Neutrophil (primary cell): Measurements from ENCODE around the gene BFSP1.

Experiments
- H3K27ac ChIP-seq: fragments of 200-600 bp; sonication (generic); 2 replicates; pipeline ENCODE4 v1.5.1; 2016; ENCODE audit warnings: mild to moderate bottlenecking, moderate library complexity
- H3K27me3 ChIP-seq: fragments of 200-600 bp; sonication (generic); 2 replicates; pipeline ENCODE4 v1.6.0; 2016; ENCODE audit warnings: mild to moderate bottlenecking
- H3K36me3 ChIP-seq: fragments of 200-600 bp; sonication (generic); 2 replicates; pipeline ENCODE4 v1.5.1; 2017
- H3K4me1 ChIP-seq, 2 experiments: fragments of 200-600 bp in 1 of 2; sonication (generic) in 1 of 2; 1 replicate in 1 of 2; 2 replicates in 1 of 2; pipeline versions ENCODE4 v1.5.1 to v1.6.1; 2013 to 2016; ENCODE audit warnings: low read depth in 1 of 2, low read length in 1 of 2, mild to moderate bottlenecking in 1 of 2, moderate library complexity in 1 of 2; ENCODE audit not compliant: control insufficient read depth in 1 of 2, insufficient read depth in 1 of 2
- H3K4me3 ChIP-seq, 2 experiments: fragments of 200-600 bp in 1 of 2; sonication (generic) in 1 of 2; 1 replicate in 1 of 2; 2 replicates in 1 of 2; pipeline ENCODE4 v1.5.1; 2013 to 2016; ENCODE audit warnings: low read depth in 1 of 2, low read length in 1 of 2, mild to moderate bottlenecking in 1 of 2, moderate library complexity in 1 of 2
- H3K9me3 ChIP-seq: fragments of 200-600 bp; sonication (generic); 2 replicates; pipeline ENCODE4 v1.5.1; 2016
- TF ChIP-seq, protein P1 (sequence below): fragments of 200-600 bp; sonication (generic); IDR thresholded peaks from 2 replicates; pipeline ENCODE4 v1.5.1; 2016; ENCODE audit warnings: antibody characterized with exemption

The BFSP1 gene

DNA sequence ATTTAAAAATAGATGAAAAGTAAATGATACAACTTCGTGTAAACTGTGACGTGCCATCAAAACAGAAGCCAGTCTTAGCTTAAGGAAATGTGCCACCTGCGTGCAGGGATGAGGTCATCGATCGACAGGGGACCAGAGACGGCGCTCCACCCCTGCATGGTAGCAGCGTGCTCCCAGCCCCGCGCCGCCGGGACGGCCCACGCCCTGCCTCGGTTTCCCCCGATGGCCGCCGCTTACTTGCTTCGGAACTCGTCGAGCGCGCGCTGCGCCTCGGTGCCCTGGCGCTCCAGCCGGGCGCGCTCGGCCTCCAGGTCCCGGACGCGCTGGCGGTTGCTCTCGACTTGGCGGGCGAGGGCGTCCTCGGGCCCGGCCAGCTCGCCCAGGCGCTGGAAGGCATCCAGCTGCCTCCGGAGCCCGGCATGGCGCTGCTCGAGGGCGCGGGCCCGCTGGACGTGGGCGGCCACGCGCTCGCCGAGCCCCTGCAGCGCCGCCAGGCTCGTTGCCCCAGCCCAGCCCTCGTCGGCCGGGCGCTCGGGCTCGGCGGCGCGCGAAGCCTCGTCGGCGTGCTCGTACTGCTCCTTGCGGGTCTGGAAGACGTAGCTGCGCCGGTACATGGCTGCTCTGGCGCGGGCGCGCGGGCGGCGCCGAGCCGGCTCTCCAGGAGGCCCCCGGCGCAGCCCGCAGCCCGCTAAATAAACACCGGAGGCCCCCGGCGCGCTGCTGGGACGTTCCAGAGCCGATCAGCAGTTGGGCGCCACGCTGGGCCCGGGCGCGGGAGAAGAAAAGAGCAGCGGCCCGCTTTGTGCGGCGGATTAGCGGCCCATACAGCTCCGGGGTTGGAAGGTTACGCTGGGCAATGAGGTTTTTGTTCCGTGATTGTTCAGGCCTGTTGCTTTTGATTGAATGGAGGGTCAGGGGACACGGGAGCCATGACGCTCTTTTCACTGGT lies at the start of gene BFSP1:
BFSP1 (minus strand) TSS at position 664 of the 949 bp plus-strand sequence; CDS start at position 614, 50 bp downstream.
- TF ChIP-seq, protein P1, sequence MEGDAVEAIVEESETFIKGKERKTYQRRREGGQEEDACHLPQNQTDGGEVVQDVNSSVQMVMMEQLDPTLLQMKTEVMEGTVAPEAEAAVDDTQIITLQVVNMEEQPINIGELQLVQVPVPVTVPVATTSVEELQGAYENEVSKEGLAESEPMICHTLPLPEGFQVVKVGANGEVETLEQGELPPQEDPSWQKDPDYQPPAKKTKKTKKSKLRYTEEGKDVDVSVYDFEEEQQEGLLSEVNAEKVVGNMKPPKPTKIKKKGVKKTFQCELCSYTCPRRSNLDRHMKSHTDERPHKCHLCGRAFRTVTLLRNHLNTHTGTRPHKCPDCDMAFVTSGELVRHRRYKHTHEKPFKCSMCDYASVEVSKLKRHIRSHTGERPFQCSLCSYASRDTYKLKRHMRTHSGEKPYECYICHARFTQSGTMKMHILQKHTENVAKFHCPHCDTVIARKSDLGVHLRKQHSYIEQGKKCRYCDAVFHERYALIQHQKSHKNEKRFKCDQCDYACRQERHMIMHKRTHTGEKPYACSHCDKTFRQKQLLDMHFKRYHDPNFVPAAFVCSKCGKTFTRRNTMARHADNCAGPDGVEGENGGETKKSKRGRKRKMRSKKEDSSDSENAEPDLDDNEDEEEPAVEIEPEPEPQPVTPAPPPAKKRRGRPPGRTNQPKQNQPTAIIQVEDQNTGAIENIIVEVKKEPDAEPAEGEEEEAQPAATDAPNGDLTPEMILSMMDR: no peak
- Histone ChIP-seq H3K4me1 (peaks cover 8 to 10% of the 10 kb centered on the region in 2 experiments), H3K4me3 (peak within 1 kb of the TSS in 1 of 2 experiments; percentile 36), H3K9me3 (no peaks in the 10 kb centered on the region), H3K27me3 (peaks cover 39% of the 10 kb centered on the region), H3K27ac (no peak within 1 kb of the TSS), H3K36me3 (no peaks in the 10 kb centered on the region)

DNA sequence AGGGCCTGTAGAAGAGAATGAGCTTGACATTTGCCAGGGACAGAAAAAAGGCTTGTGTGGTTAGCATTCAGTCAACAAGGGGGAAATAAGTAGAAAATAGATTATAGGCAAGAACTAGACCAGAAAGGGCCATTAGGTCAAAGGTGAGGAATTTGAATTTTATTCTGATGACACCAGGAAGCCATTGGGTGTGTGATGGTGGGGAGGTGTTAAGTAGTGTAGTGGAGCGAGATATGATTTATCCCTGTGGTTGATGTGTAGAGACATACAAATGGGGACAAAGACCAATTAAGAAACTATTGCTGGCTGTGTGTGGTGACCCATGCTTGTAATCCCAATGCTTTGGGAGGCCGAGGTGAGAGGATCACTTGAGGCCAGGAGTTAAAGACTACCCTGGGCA lies 49.7 kb upstream of the BFSP1 start:
- H3K36me3 ChIP-seq: no peaks in the 10 kb centered on the region
- TF ChIP-seq, protein P1: no peak
- no peak overlapping the region for H3K4me3 ChIP-seq
- no peaks in the 10 kb centered on the region for H3K4me1 ChIP-seq
- no peaks in the 10 kb centered on the region for H3K9me3 ChIP-seq
- no peak overlapping the region for H3K27ac ChIP-seq
- H3K27me3 ChIP-seq: no peaks in the 10 kb centered on the region

DNA sequence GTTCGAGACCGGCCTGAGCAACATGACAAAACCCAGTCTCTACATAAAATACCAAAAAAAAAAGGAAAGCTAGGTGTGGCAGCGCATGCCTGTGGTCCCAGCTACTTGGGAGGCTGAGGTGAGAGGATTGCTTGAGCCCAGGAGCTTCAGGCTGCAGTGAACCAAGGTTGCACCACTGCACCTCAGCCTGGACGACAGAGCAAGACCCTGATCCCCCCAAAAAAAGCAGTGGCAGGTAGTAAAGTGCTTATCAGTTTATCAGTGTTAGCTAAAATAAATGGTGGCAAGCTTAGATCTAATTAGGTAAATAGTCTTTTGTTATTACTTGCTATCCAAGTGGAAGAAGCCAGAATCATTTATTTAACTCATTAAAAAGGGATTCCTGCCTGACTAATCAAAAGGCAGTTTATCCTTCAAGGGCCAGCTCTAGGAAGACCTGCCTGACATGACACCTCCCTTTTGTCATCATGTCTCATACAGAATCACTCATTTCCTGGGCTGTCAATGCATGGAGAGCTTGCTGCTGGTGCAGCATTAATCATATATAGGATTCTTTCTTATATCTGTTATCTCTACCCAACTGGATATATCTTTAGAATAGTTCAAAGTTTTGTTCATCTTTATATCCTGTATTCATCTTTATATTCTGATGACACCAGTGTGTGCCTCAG lies 48.3 kb upstream of the BFSP1 start:
- no peaks in the 10 kb centered on the region for H3K36me3 ChIP-seq

DNA sequence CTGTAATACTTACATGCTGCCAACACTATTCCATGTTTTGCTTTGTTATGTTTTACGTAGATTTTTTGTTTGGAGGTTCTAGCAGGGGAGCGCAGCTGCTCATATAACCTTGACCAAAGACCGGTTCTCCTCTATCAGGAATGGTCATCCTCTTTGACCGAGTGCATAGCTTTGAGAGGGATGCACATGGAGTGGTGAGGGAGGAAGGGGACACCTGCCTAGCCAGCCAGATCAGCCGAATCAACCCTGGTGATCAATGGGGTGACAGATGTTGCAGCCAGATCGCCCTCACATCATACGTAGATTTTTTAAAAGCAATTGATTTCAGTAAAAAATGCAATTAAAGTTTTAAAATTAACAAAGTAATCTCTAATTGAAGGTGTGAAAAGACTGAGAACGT lies 45.0 kb upstream of the BFSP1 start:
- H3K36me3 ChIP-seq: no peaks in the 10 kb centered on the region
- no peak overlapping the region for H3K4me3 ChIP-seq
- no peaks in the 10 kb centered on the region for H3K9me3 ChIP-seq
- TF ChIP-seq, protein P1: no peak
- H3K27ac ChIP-seq: no peak overlapping the region
- H3K27me3 ChIP-seq: peaks cover under 1% of the 10 kb centered on the region
- peaks cover under 1% of the 10 kb centered on the region in 2 experiments for H3K4me1 ChIP-seq

More for the DNA sequence above, 48.3 kb upstream of the BFSP1 start:
- Histone ChIP-seq H3K27me3 (no peaks in the 10 kb centered on the region), H3K27ac (no peak overlapping the region), H3K4me1 (no peaks in the 10 kb centered on the region), H3K9me3 (no peaks in the 10 kb centered on the region), H3K4me3 (no peak overlapping the region)
- TF ChIP-seq, protein P1: no peak

DNA sequence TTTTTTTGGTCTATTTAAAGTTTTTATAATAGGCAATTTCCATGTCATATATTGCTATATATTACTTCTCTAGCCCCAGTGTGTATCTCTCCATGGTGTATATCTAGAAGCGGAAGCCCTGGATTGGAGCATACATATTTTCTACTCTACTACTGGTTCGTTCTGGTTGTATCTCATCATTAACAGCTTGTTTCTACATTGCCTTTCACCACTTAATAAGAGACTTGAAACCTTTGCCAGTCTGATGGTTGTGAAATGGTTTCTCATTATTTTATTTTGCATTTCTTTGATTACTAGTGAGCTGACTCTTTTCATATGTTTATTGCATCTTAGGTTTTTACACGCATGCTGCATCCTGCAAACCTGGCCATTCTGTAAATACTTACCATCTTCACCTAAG lies 42.3 kb upstream of the BFSP1 start:
- Histone ChIP-seq H3K36me3 (no peaks in the 10 kb centered on the region), H3K27ac (no peak overlapping the region), H3K27me3 (peaks cover 17% of the 10 kb centered on the region), H3K9me3 (no peaks in the 10 kb centered on the region), H3K4me1 (peaks cover 9 to 14% of the 10 kb centered on the region in 2 experiments), H3K4me3 (no peak overlapping the region)
- TF ChIP-seq, protein P1: no peak
